ENCODE data around the gene ADAMTSL2. TPM values are rescaled to one million over a fixed set of nuclear protein-coding genes. Genes with fewer than 3 reads are reported as not detected.
A peak's percentile ranks its signal among the peaks of the same experiment; 100 is the strongest.

The ADAMTSL2 gene
- total and polyA plus RNA-seq, 4 donors = 0.38 to 20.9 (median 1.9) TPM; not detected in 1

DNA sequence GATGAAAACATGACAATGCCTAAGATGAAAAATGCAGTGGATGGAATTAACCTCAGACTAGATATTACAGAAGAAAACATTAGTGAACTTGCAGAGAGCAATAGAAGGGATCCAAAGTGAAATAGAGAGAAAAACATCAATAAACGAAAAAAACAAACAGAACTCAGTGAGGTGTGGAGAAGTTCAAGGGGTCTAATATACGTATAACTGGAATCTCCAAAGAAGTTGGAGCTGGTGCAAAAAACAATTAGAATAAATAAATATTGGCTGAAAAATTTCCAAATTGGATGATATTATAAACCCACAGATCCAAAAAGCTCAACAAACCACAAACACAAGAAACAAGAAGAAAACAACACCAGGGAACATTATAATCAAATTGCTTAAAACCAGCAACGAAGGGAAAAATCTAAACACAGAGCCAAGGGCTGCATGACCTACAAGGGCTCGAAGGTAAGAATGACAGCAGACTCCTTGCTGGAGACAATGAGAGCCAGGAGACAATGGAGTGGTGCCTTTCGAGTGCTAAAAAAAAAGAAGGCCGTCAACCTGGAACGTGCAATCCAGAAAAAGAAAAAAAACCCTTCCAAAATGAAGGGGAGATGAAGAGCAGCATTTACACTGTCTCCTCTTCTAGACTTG lies 62.9 kb downstream of the ADAMTSL2 start:
- DNase-seq (no peak), ATAC-seq (ENCODE audit: low FRiP score) (no peak)
- Histone ChIP-seq H3K36me3 (ENCODE audit: control insufficient read depth in 1 of 2, insufficient read depth in 2 of 2, low read length in 1 of 2) (no peaks in the 10 kb centered on the region), H3K27me3 (ENCODE audit: control insufficient read depth in 1 of 2, insufficient read depth in 2 of 2, low read length in 1 of 2) (no peaks in the 10 kb centered on the region), H3K4me1 (ENCODE audit: control insufficient read depth in 1 of 2, insufficient read depth in 2 of 2, low read length in 2 of 2) (no peaks in the 10 kb centered on the region), H3K4me3 (ENCODE audit: low read length in 2 of 2) (no peak overlapping the region), H3K9me3 (ENCODE audit: control insufficient read depth, low read length) (peaks cover 8% of the 10 kb centered on the region), H3K27ac (ENCODE audit: low read depth in 1 of 2, low read length in 2 of 2) (no peak overlapping the region)
- WGBS, 2 donors = 83 to 84% methylated on average over 7 of the region's 7 CpGs
- intact Hi-C loops (cut with DNase I) = no loop called here

DNA sequence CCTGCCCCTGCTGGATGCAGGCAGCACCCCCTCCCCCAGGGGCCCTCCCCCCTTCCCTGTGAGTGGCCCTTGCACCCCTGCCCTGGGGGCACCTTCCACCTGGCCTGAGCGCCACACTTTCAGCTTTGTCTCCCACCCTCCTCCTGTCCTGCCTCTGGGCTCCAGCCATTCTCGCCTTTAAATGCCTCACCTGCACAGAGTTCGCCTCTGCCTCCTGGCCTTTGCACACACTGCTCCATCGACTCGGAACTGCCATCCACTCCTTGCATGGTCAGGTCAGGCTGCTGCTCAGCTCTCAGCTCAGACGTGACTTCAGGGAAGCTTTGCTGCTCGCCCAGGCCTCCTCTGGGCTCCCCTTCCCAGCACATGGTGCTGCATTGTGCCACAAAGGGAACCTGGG lies 64.5 kb downstream of the ADAMTSL2 start:
- no peaks in the 10 kb centered on the region for H3K36me3 ChIP-seq (ENCODE audit: control insufficient read depth in 1 of 2, insufficient read depth in 2 of 2, low read length in 1 of 2)
- DNase-seq (no peak), ATAC-seq (ENCODE audit: low FRiP score) (no peak)
- intact Hi-C loops (cut with DNase I) = no loop called here
- H3K4me3 ChIP-seq (ENCODE audit: low read length in 2 of 2) = no peak overlapping the region
- peaks cover 8% of the 10 kb centered on the region for H3K9me3 ChIP-seq (ENCODE audit: control insufficient read depth, low read length)
- no peak overlapping the region for H3K27ac ChIP-seq (ENCODE audit: low read depth in 1 of 2, low read length in 2 of 2)
- no peaks in the 10 kb centered on the region for H3K4me1 ChIP-seq (ENCODE audit: control insufficient read depth in 1 of 2, insufficient read depth in 2 of 2, low read length in 2 of 2)
- WGBS, 2 donors = 81 to 85% methylated on average over 7 of the region's 7 CpGs
- no peaks in the 10 kb centered on the region for H3K27me3 ChIP-seq (ENCODE audit: control insufficient read depth in 1 of 2, insufficient read depth in 2 of 2, low read length in 1 of 2)

DNA sequence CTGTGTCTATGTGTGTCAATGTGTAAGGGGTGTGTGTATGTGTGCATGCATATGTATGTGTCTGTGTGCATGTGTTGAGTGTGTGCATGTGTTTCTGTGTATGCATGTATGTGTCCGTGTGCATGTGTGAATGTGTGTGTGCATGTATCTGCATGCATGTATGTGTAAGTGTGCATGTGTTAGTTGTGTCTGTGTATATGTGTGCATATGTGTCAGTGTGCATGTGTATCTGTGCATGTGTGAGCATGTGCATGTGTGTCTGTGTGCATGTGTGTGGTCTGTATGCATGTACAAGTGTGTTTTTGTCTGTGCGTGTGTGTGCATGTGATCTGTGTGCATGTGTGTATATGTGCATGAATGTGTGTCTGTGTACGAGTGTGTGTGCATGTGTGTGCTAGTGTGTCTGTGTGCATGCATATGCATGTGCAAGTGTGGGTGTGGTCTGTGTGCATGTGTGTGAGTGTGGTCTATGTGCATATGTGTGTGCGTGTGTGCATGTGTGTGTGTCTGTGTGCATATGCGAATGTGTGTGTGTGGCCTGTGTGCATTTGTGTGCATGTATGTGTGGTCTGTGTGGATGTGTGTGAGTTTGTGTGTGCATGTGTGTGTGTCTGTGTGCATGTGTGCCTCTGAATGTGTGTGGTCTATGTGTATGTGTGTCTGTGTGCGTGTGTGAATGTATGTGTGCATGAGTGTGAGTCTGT lies 65.1 kb downstream of the ADAMTSL2 start:
- Histone ChIP-seq H3K9me3 (ENCODE audit: control insufficient read depth, low read length) (peaks cover 8% of the 10 kb centered on the region), H3K4me1 (ENCODE audit: control insufficient read depth in 1 of 2, insufficient read depth in 2 of 2, low read length in 2 of 2) (no peaks in the 10 kb centered on the region), H3K4me3 (ENCODE audit: low read length in 2 of 2) (no peak overlapping the region), H3K27me3 (ENCODE audit: control insufficient read depth in 1 of 2, insufficient read depth in 2 of 2, low read length in 1 of 2) (no peaks in the 10 kb centered on the region), H3K36me3 (ENCODE audit: control insufficient read depth in 1 of 2, insufficient read depth in 2 of 2, low read length in 1 of 2) (no peaks in the 10 kb centered on the region), H3K27ac (ENCODE audit: low read depth in 1 of 2, low read length in 2 of 2) (no peak overlapping the region)
- WGBS, 2 donors = 94% methylated on average over 6 of the region's 6 CpGs
- no peak for ATAC-seq (ENCODE audit: low FRiP score)
- no peak for DNase-seq
- intact Hi-C loops (cut with DNase I) = no loop called here

DNA sequence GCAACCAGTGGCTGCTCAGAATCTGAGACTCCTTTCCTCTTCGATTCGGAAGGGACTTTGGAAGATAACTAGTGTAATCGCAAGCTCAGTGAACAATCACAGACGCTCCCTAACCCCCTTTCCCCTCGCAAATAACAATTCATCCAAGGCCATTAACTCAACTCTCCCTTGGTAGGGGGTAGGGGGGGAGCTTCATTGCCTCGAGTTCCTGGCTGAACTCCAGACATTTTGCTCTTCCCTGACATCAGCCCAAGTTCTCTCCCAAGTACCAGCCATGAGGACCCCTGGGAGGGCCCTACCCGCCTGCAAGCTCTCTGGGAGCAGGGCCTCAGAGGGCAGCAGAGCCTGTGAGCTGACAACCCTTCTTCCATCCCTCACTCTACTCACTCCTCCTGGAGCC lies 66.2 kb downstream of the ADAMTSL2 start:
- H3K36me3 ChIP-seq (ENCODE audit: control insufficient read depth in 1 of 2, insufficient read depth in 2 of 2, low read length in 1 of 2) = no peaks in the 10 kb centered on the region
- no peaks in the 10 kb centered on the region for H3K27me3 ChIP-seq (ENCODE audit: control insufficient read depth in 1 of 2, insufficient read depth in 2 of 2, low read length in 1 of 2)
- no peak for ATAC-seq (ENCODE audit: low FRiP score)
- no peak for DNase-seq
- no peak overlapping the region for H3K27ac ChIP-seq (ENCODE audit: low read depth in 1 of 2, low read length in 2 of 2)
- H3K9me3 ChIP-seq (ENCODE audit: control insufficient read depth, low read length) = peaks cover 8% of the 10 kb centered on the region
- H3K4me1 ChIP-seq (ENCODE audit: control insufficient read depth in 1 of 2, insufficient read depth in 2 of 2, low read length in 2 of 2) = no peaks in the 10 kb centered on the region
- H3K4me3 ChIP-seq (ENCODE audit: low read length in 2 of 2) = no peak overlapping the region
- 58 to 62% methylated on average over 7 of the region's 7 CpGs for WGBS, 2 donors
- intact Hi-C loops (cut with DNase I) = no loop called here

DNA sequence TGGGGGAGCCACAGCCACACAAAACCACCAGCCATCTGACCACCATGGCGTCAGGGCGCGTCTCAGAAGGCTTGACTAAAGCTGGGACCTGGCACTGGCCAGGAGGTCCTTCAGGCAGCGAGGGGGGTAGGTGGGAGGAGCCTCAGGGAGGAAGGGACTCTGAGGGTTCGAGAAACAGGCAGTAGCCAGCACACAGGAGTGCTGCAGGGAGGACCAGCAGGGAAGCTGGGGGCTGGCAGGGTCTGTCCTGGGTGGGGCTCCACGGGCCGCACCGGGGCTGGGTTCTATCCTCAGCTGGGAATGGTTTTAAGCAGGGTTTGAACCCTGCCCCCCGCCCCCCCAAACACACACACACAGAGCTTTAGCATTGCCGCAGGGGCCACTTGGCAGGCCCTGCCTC lies 67.2 kb downstream of the ADAMTSL2 start:
- no peak for ATAC-seq (ENCODE audit: low FRiP score)
- intact Hi-C loops (cut with DNase I) = no loop called here
- Histone ChIP-seq H3K27me3 (ENCODE audit: control insufficient read depth in 1 of 2, insufficient read depth in 2 of 2, low read length in 1 of 2) (no peaks in the 10 kb centered on the region), H3K36me3 (ENCODE audit: control insufficient read depth in 1 of 2, insufficient read depth in 2 of 2, low read length in 1 of 2) (no peaks in the 10 kb centered on the region), H3K4me1 (ENCODE audit: control insufficient read depth in 1 of 2, insufficient read depth in 2 of 2, low read length in 2 of 2) (no peaks in the 10 kb centered on the region), H3K9me3 (ENCODE audit: control insufficient read depth, low read length) (peaks cover 5% of the 10 kb centered on the region), H3K4me3 (ENCODE audit: low read length in 2 of 2) (no peak overlapping the region), H3K27ac (ENCODE audit: low read depth in 1 of 2, low read length in 2 of 2) (no peak overlapping the region)
- 79 to 81% methylated on average over 9 to 10 of the region's 10 CpGs for WGBS, 2 donors
- DNase-seq = peak; percentile 29 to 57

DNA sequence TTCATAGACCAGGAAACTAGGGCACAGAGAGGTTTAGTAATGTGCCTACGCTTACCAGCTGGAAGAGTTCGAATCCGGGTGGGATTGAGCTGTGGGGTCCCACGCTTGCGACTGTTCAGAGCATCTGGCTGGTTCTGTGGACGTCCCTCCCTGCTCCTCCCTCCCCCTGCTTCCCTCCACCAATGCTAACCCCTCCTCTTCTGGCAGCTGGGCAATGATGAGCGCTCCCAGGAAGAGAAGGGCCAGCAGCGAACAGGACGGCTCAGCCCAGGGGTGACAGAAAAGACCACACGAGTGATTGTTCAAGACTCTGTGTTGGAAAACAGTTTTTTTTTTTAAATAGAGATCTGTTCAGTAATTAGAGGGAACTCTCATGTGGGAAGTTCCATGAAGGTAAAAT lies 67.8 kb downstream of the ADAMTSL2 start:
- WGBS, 2 donors = 55 to 59% methylated on average over 10 of the region's 10 CpGs
- intact Hi-C loops (cut with DNase I) = no loop called here
- peaks cover 5% of the 10 kb centered on the region for H3K9me3 ChIP-seq (ENCODE audit: control insufficient read depth, low read length)
- no peak overlapping the region for H3K4me3 ChIP-seq (ENCODE audit: low read length in 2 of 2)
- H3K4me1 ChIP-seq (ENCODE audit: control insufficient read depth in 1 of 2, insufficient read depth in 2 of 2, low read length in 2 of 2) = no peaks in the 10 kb centered on the region
- no peak for DNase-seq
- H3K36me3 ChIP-seq (ENCODE audit: control insufficient read depth in 1 of 2, insufficient read depth in 2 of 2, low read length in 1 of 2) = no peaks in the 10 kb centered on the region
- H3K27ac ChIP-seq (ENCODE audit: low read depth in 1 of 2, low read length in 2 of 2) = no peak overlapping the region
- ATAC-seq (ENCODE audit: low FRiP score) = no peak
- no peaks in the 10 kb centered on the region for H3K27me3 ChIP-seq (ENCODE audit: control insufficient read depth in 1 of 2, insufficient read depth in 2 of 2, low read length in 1 of 2)

DNA sequence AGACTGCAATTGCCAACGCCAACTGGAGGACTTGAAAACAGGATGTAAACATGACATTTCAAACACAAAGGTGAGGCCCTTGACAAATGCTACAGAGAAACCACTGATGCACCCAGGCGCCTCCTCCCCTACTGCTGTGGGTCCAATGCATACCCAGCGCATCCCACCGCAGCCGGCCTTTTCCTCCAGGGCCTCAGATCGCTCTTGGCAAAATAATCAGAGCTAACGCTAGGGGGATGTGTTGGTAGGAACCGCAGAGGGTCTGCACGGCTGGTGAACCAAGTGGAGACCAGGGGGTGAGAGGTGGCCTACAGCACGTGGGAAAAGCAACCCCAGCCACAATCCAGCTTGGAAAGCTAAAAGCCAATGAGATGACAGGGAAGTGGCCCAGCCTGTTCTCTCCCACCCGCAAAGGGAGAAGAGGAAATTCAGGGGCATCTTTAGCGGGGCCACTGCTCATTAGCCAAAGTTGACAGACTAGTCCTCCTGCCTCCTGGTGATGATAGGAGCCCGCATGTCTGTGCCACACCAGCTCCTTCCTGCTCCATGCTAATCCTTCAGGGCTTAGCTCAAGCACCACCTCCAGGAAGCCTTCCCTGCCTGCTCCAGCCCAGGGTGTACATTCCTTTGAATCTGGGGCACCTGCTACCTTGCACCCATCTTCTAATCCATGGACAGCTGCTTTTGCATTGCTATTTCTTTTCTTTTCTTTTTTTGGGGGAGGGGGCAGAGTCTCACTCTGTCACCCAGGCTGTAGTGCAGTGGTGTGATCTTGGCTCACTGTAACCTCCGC lies 68.8 kb downstream of the ADAMTSL2 start:
- no peak overlapping the region for H3K4me3 ChIP-seq (ENCODE audit: low read length in 2 of 2)
- H3K27me3 ChIP-seq (ENCODE audit: control insufficient read depth in 1 of 2, insufficient read depth in 2 of 2, low read length in 1 of 2) = no peaks in the 10 kb centered on the region
- peaks cover 2% of the 10 kb centered on the region for H3K9me3 ChIP-seq (ENCODE audit: control insufficient read depth, low read length)
- DNase-seq (peak; percentile 21 to 47), ATAC-seq (ENCODE audit: low FRiP score) (no peak)
- no peaks in the 10 kb centered on the region for H3K36me3 ChIP-seq (ENCODE audit: control insufficient read depth in 1 of 2, insufficient read depth in 2 of 2, low read length in 1 of 2)
- intact Hi-C loops (cut with DNase I) = no loop called here
- 30 to 35% methylated on average over 14 of the region's 14 CpGs for WGBS, 2 donors
- no peaks in the 10 kb centered on the region for H3K4me1 ChIP-seq (ENCODE audit: control insufficient read depth in 1 of 2, insufficient read depth in 2 of 2, low read length in 2 of 2)
- H3K27ac ChIP-seq (ENCODE audit: low read depth in 1 of 2, low read length in 2 of 2) = no peak overlapping the region

DNA sequence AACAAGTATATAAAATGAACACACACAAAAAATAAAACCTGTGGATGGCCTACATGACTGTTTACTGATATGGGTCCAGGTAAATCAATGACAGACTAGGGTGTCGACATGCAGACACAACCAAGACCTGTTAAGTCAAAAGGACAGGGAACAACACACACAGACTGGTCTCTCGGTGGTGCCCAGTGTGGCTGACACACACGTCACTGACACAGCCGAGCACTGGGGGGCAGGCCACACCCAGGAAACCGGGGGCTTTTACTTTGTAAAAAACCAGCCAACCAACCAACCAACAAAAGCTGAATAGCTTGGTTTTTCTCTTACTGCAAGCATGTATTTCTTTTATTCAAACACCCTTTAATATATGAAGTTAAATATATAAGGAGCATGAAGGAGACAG lies 69.7 kb downstream of the ADAMTSL2 start:
- intact Hi-C loops (cut with DNase I) = no loop called here
- 21 to 31% methylated on average over 5 of the region's 5 CpGs for WGBS, 2 donors
- H3K36me3 ChIP-seq (ENCODE audit: control insufficient read depth in 1 of 2, insufficient read depth in 2 of 2, low read length in 1 of 2) = no peaks in the 10 kb centered on the region
- ATAC-seq (ENCODE audit: low FRiP score) (no peak), DNase-seq (peak in 1 of 2 donors; percentile 19)
- H3K27ac ChIP-seq (ENCODE audit: low read depth in 1 of 2, low read length in 2 of 2) = no peak overlapping the region
- no peaks in the 10 kb centered on the region for H3K9me3 ChIP-seq (ENCODE audit: control insufficient read depth, low read length)
- no peak overlapping the region for H3K4me3 ChIP-seq (ENCODE audit: low read length in 2 of 2)
- no peaks in the 10 kb centered on the region for H3K27me3 ChIP-seq (ENCODE audit: control insufficient read depth in 1 of 2, insufficient read depth in 2 of 2, low read length in 1 of 2)
- no peaks in the 10 kb centered on the region for H3K4me1 ChIP-seq (ENCODE audit: control insufficient read depth in 1 of 2, insufficient read depth in 2 of 2, low read length in 2 of 2)

Data from aorta (tissue), 5 donors.